Measurements from ENCODE around the gene L2HGDH.
"Not testable (repeated sequence)": the region's sequence is repeated elsewhere in the genome, so short reads cannot be mapped to it uniquely, and the experiment has no call there.

The L2HGDH gene

GRCh38 chr14:50311972-50312733, at the start of gene L2HGDH, which contains the start of gene DMAC2L:
L2HGDH (minus strand) TSS chr14:50312229; CDS start chr14:50312150, 79 bp downstream.
DMAC2L (plus strand) TSS chr14:50312324; CDS start chr14:50321488, 9,164 bp downstream.
- DNase-seq, result peak; percentile 94
- CTCF ChIA-PET, result interaction anchor here (1.4 to 3.6 kb wide), 2 partner anchors 9 to 481 kb away, joined by 3 to 20 read pairs; no protein-coding TSS in a partner anchor

GRCh38 chr14:50360851-50361250, 48.8 kb upstream of the L2HGDH start:
- H3K27me3 Mint-ChIP-seq, result no peaks in the 10 kb centered on the region
- DNase-seq, result no peak
- H3K4me1 Mint-ChIP-seq, result peaks cover 35% of the 10 kb centered on the region
- peaks cover 39% of the 10 kb centered on the region for H3K36me3 Mint-ChIP-seq
- H3K9me3 Mint-ChIP-seq, result peaks cover 4% of the 10 kb centered on the region
- peak overlapping the region; percentile 58 for H3K27ac Mint-ChIP-seq
- CTCF ChIA-PET, result no interaction called here
- no peak overlapping the region for H3K4me3 Mint-ChIP-seq

More at GRCh38 chr14:50311972-50312733, at the start of gene L2HGDH, which contains the start of gene DMAC2L:
- Mint-ChIP-seq H3K9me3 (peaks cover 8% of the 10 kb centered on the region), H3K27ac (peak within 1 kb of the TSS; percentile 97), H3K27me3 (no peaks in the 10 kb centered on the region), H3K4me3 (peak within 1 kb of the TSS; percentile 90), H3K36me3 (peaks cover 33% of the 10 kb centered on the region), H3K4me1 (peaks cover 40% of the 10 kb centered on the region)

GRCh38 chr14:50360093-50360492, 48.1 kb upstream of the L2HGDH start:
- Mint-ChIP-seq H3K36me3 (peaks cover 44% of the 10 kb centered on the region), H3K4me1 (peaks cover 30% of the 10 kb centered on the region), H3K27me3 (no peaks in the 10 kb centered on the region), H3K27ac (no peak overlapping the region), H3K4me3 (no peak overlapping the region), H3K9me3 (peaks cover 4% of the 10 kb centered on the region)
- no peak for DNase-seq
- CTCF ChIA-PET, result interaction anchor here (1.6 kb wide), 1 partner anchor 20 kb away, joined by 4 read pairs; no protein-coding TSS in a partner anchor

GRCh38 chr14:50359631-50360030, 47.6 kb upstream of the L2HGDH start:
- Mint-ChIP-seq H3K36me3 (peaks cover 44% of the 10 kb centered on the region), H3K4me1 (peaks cover 25% of the 10 kb centered on the region), H3K9me3 (peaks cover 4% of the 10 kb centered on the region), H3K27me3 (no peaks in the 10 kb centered on the region), H3K4me3 (no peak overlapping the region), H3K27ac (no peak overlapping the region)
- DNase-seq, result no peak
- CTCF ChIA-PET, result interaction anchor here (1.6 kb wide), 1 partner anchor 19 kb away, joined by 4 read pairs; no protein-coding TSS in a partner anchor

GRCh38 chr14:50357753-50358395, 45.8 kb upstream of the L2HGDH start:
- CTCF ChIA-PET, result no interaction called here
- DNase-seq, result no peak
- Mint-ChIP-seq H3K4me3 (no peak overlapping the region), H3K36me3 (peaks cover 45% of the 10 kb centered on the region), H3K9me3 (peaks cover 4% of the 10 kb centered on the region), H3K27ac (no peak overlapping the region), H3K4me1 (peaks cover 12% of the 10 kb centered on the region), H3K27me3 (no peaks in the 10 kb centered on the region)

GRCh38 chr14:50357124-50357523, 45.1 kb upstream of the L2HGDH start:
- Mint-ChIP-seq H3K9me3 (no peaks in the 10 kb centered on the region), H3K27ac (no peak overlapping the region), H3K36me3 (peaks cover 38% of the 10 kb centered on the region), H3K27me3 (no peaks in the 10 kb centered on the region), H3K4me3 (no peak overlapping the region), H3K4me1 (peaks cover 6% of the 10 kb centered on the region)
- DNase-seq, result no peak
- CTCF ChIA-PET, result no interaction called here

- H3K27ac Mint-ChIP-seq, CTCF ChIA-PET: not testable (repeated sequence)
- H3K36me3 Mint-ChIP-seq, result peaks cover 40% of the 10 kb centered on the region
Measured at GRCh38 chr14:50356283-50356682, 44.3 kb upstream of the L2HGDH start.

GRCh38 chr14:50355692-50356091, 43.7 kb upstream of the L2HGDH start:
- H3K27me3 Mint-ChIP-seq, result no peaks in the 10 kb centered on the region
- DNase-seq, result no peak
- no peaks in the 10 kb centered on the region for H3K9me3 Mint-ChIP-seq
- CTCF ChIA-PET, result no interaction called here
- H3K27ac Mint-ChIP-seq, result no peak overlapping the region
- H3K36me3 Mint-ChIP-seq, result peaks cover 40% of the 10 kb centered on the region
- H3K4me1 Mint-ChIP-seq, result peaks cover 3% of the 10 kb centered on the region
- H3K4me3 Mint-ChIP-seq, result no peak overlapping the region

More at GRCh38 chr14:50356283-50356682, 44.3 kb upstream of the L2HGDH start:
- not testable (repeated sequence) for H3K4me1 Mint-ChIP-seq, H3K9me3 Mint-ChIP-seq, H3K4me3 Mint-ChIP-seq, DNase-seq, H3K27me3 Mint-ChIP-seq

- Mint-ChIP-seq H3K27ac (no peak overlapping the region), H3K4me1 (peaks cover 3% of the 10 kb centered on the region), H3K36me3 (peaks cover 36% of the 10 kb centered on the region), H3K27me3 (no peaks in the 10 kb centered on the region), H3K9me3 (no peaks in the 10 kb centered on the region), H3K4me3 (no peak overlapping the region)
- CTCF ChIA-PET, result interaction anchor here (0.6 kb wide), 1 partner anchor 552 kb away, joined by 5 read pairs; no protein-coding TSS in a partner anchor
- DNase-seq, result no peak
Measured at GRCh38 chr14:50354527-50354926, 42.5 kb upstream of the L2HGDH start.

- Mint-ChIP-seq H3K27me3 (no peaks in the 10 kb centered on the region), H3K9me3 (no peaks in the 10 kb centered on the region), H3K36me3 (peaks cover 30% of the 10 kb centered on the region), H3K27ac (no peak overlapping the region), H3K4me3 (no peak overlapping the region), H3K4me1 (peaks cover 3% of the 10 kb centered on the region)
- CTCF ChIA-PET, result no interaction called here
- DNase-seq, result no peak
Measured at GRCh38 chr14:50353126-50353525, 41.1 kb upstream of the L2HGDH start.

- Mint-ChIP-seq H3K9me3 (no peaks in the 10 kb centered on the region), H3K27me3 (peaks cover 2% of the 10 kb centered on the region), H3K27ac (no peak overlapping the region), H3K4me1 (peaks cover 3% of the 10 kb centered on the region), H3K4me3 (no peak overlapping the region), H3K36me3 (peaks cover 25% of the 10 kb centered on the region)
- CTCF ChIA-PET, result no interaction called here
- no peak for DNase-seq
Measured at GRCh38 chr14:50352584-50352983, 40.6 kb upstream of the L2HGDH start.

- H3K4me1 Mint-ChIP-seq, result no peaks in the 10 kb centered on the region
- no peak overlapping the region for H3K27ac Mint-ChIP-seq
- H3K4me3 Mint-ChIP-seq, result no peak overlapping the region
- DNase-seq, result no peak
- H3K9me3 Mint-ChIP-seq, result no peaks in the 10 kb centered on the region
- peaks cover 11% of the 10 kb centered on the region for H3K36me3 Mint-ChIP-seq
- H3K27me3 Mint-ChIP-seq, result peaks cover 5% of the 10 kb centered on the region
- CTCF ChIA-PET, result no interaction called here
Measured at GRCh38 chr14:50350975-50351374, 38.9 kb upstream of the L2HGDH start.

GRCh38 chr14:50348933-50349332, 36.9 kb upstream of the L2HGDH start:
- H3K4me3 Mint-ChIP-seq, result no peak overlapping the region
- H3K27me3 Mint-ChIP-seq, result peaks cover 5% of the 10 kb centered on the region
- H3K27ac Mint-ChIP-seq, result no peak overlapping the region
- no peaks in the 10 kb centered on the region for H3K9me3 Mint-ChIP-seq
- CTCF ChIA-PET, result no interaction called here
- DNase-seq, result no peak
- peaks cover 5% of the 10 kb centered on the region for H3K4me1 Mint-ChIP-seq
- peaks cover 6% of the 10 kb centered on the region for H3K36me3 Mint-ChIP-seq

GRCh38 chr14:50347521-50347920, 35.5 kb upstream of the L2HGDH start:
- Mint-ChIP-seq H3K27me3 (peaks cover 5% of the 10 kb centered on the region), H3K27ac (no peak overlapping the region), H3K4me1 (peaks cover 12% of the 10 kb centered on the region), H3K4me3 (no peak overlapping the region), H3K36me3 (peaks cover 9% of the 10 kb centered on the region), H3K9me3 (no peaks in the 10 kb centered on the region)
- no peak for DNase-seq
- CTCF ChIA-PET, result interaction anchor here (0.9 kb wide), 1 partner anchor 27 kb away, joined by 3 read pairs; no protein-coding TSS in a partner anchor

All from activated naive CD4-positive, alpha-beta T cell treated with anti-CD3 and anti-CD28 coated beads, Interleukin-2, amount 10 ng/mL, durations not matched to agents 7 days and 5 days (primary cell).